Peyer's patch (tissue), 4 donors: Measurements from ENCODE around the gene TNRC6B. TPM values are rescaled to one million over a fixed set of nuclear protein-coding genes. Genes with fewer than 3 reads are reported as not detected.

Experiments
- DNase-seq, 3 donors: peaks; one replicate each; pipeline ENCODE4 v3.0.0-alpha.2; 2017 to 2019
- H3K27ac ChIP-seq, 4 donors: fragments of 200-600 bp; sonication (generic); one replicate each; pipeline ENCODE4 v1.5.1; 2016 to 2019
- H3K27me3 ChIP-seq, 2 donors: fragments of 200-600 bp; sonication (generic); one replicate each; pipeline ENCODE4 v1.5.1; 2019
- H3K36me3 ChIP-seq, 3 donors: fragments of 200-600 bp; sonication (generic); one replicate each; pipeline ENCODE4 v1.5.1; 2016 to 2019
- H3K4me1 ChIP-seq, 4 donors: fragments of 200-600 bp; sonication (generic); one replicate each; pipeline ENCODE4 v1.5.1; 2016 to 2019
- H3K4me3 ChIP-seq, 4 donors: fragments of 200-600 bp; sonication (generic); 1 replicate in 3 of 4; 2 replicates in 1 of 4; pipeline ENCODE4 v1.5.1; 2016 to 2019; ENCODE audit warnings: mild to moderate bottlenecking in 1 of 4
- H3K9me3 ChIP-seq, 4 donors: fragments of 200-600 bp; sonication (generic); one replicate each; pipeline ENCODE4 v1.5.1; 2016 to 2019; ENCODE audit warnings: mild to moderate bottlenecking in 1 of 4
- POLR2A ChIP-seq, 2 donors: fragments of 450-650 bp; IDR thresholded peaks; one replicate each; pipeline ENCODE4 v1.5.1; 2017; ENCODE audit warnings: antibody characterized with exemption in 2 of 2, mild to moderate bottlenecking in 2 of 2, moderate library complexity in 2 of 2
- total RNA-seq, 4 donors: library from RNA; depleted of rRNA; stranded (reverse); fragments of >200 nt; gene quantifications; one replicate each; pipeline ENCODE4 v1.1.0, GENCODE V29; 2016
- TF ChIP-seq, protein P1 (sequence below), 6 experiments: fragments of 450-650 bp in 4 of 6; fragments of 200-600 bp in 2 of 6; sonication (generic) in 1 of 6; IDR thresholded peaks; one replicate each; pipeline ENCODE4 v1.5.1; 2017 to 2019; ENCODE audit warnings: antibody characterized with exemption in 6 of 6, mild to moderate bottlenecking in 3 of 6, moderate library complexity in 1 of 6

TNRC6B gene
- total RNA-seq, 4 donors from 2014 or later = 43.6 to 169 (median 54.0) TPM

DNA sequence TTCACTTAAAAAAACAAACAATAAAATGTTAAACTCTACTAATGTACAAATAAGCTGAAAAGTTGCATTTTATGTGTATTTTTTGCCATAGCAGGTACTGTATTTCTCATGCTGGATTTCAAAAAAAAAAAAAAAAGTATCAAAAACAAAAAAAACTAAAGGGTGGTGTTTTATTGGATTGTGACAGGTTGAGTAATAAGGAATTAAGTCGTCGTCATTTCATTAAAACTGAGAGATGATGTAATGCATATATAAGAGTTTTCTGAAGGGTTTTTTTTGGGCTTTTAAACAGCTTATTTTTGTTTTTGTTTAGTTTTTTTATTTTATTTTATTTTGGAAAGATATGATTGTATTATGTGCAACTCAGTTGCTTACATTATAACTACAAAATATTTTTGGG lies 157.6 kb downstream of the TNRC6B start:
- DNase-seq = no peak
- Histone ChIP-seq H3K27me3 (no peaks in the 10 kb centered on the region), H3K4me1 (peaks cover 0 to 8% (median 4%) of the 10 kb centered on the region in 4 donors), H3K27ac (no peak overlapping the region), H3K36me3 (no peaks in the 10 kb centered on the region), H3K9me3 (no peaks in the 10 kb centered on the region), H3K4me3 (no peak overlapping the region)
- no peak for TF ChIP-seq POLR2A (IDR thresholded peaks at IDR 0.05)
- TF ChIP-seq, protein P1, sequence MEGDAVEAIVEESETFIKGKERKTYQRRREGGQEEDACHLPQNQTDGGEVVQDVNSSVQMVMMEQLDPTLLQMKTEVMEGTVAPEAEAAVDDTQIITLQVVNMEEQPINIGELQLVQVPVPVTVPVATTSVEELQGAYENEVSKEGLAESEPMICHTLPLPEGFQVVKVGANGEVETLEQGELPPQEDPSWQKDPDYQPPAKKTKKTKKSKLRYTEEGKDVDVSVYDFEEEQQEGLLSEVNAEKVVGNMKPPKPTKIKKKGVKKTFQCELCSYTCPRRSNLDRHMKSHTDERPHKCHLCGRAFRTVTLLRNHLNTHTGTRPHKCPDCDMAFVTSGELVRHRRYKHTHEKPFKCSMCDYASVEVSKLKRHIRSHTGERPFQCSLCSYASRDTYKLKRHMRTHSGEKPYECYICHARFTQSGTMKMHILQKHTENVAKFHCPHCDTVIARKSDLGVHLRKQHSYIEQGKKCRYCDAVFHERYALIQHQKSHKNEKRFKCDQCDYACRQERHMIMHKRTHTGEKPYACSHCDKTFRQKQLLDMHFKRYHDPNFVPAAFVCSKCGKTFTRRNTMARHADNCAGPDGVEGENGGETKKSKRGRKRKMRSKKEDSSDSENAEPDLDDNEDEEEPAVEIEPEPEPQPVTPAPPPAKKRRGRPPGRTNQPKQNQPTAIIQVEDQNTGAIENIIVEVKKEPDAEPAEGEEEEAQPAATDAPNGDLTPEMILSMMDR (IDR thresholded peaks at IDR 0.05) = no peak

DNA sequence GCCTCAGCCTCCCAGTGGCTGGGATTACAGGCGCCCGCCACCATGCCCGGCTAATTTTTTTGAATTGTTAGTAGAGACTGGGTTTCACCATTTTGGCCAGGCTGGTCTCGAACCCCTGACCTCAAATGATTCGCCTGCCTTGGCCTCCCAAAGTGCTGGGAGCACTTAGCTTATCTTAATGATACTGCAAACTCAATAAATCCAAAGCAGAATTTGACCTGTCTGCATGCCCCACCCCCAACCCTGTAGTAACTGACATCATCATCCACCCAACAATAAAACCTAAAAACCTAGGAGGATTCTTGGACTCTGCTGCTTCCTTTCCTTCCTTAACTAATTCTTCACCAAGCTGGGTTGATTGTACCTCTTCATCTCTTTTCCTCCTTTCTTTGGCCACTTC lies 162.3 kb downstream of the TNRC6B start:
- Histone ChIP-seq H3K27me3 (no peaks in the 10 kb centered on the region), H3K27ac (no peak overlapping the region), H3K4me3 (no peak overlapping the region), H3K4me1 (peaks cover 0 to 7% (median 3%) of the 10 kb centered on the region in 4 donors), H3K36me3 (no peaks in the 10 kb centered on the region), H3K9me3 (no peaks in the 10 kb centered on the region)
- DNase-seq = peak in 1 of 3 donors; percentile 48
- TF ChIP-seq, protein P1 (IDR thresholded peaks at IDR 0.05) = no peak
- no peak for TF ChIP-seq POLR2A (IDR thresholded peaks at IDR 0.05)

DNA sequence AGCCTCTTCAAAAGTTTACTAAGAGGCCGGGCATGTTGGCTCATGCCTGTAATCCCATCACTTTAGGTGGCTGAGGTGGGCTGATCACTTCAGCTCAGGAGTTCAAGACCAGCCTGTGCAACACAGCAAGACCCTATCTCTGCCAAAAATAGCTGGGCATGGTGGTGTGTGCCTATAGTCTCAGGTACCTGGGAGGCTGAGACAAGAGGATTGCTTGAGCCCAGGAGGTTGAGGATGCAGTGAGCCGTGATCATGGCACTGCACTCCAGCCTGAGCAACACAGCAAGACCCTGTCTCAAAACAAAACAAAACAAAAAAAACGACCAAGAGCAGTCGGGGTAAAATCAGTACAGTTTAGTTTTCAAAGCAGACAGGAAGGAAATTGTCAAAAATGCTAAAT lies 163.9 kb downstream of the TNRC6B start:
- peak in 1 of 3 donors; percentile 37 for DNase-seq
- no peak overlapping the region for H3K4me3 ChIP-seq
- H3K36me3 ChIP-seq = no peaks in the 10 kb centered on the region
- H3K27ac ChIP-seq = no peak overlapping the region
- peaks cover 0 to 7% (median 0%) of the 10 kb centered on the region in 4 donors for H3K4me1 ChIP-seq
- no peaks in the 10 kb centered on the region for H3K9me3 ChIP-seq
- H3K27me3 ChIP-seq = no peaks in the 10 kb centered on the region
- no peak for TF ChIP-seq POLR2A (IDR thresholded peaks at IDR 0.05)
- TF ChIP-seq, protein P1 (IDR thresholded peaks at IDR 0.05) = no peak

DNA sequence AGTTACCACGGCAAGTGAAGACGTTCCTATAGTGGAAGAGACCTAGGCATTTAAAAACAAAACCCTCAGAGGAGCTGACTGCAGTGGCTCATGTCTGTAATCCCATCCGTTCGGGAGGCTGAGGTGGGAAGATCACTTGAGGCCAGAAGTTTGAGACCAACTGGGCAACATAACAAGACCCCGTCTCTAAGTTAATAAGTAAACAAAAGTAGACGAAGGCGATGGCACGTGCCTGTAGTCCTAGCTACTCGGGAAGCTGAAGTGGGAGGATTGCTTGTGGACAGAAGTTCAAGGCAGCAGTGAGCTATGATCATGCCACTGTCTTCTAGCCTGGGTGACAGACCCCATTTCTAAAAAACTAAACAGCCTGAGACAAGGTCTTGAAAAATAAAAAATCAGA lies 164.8 kb downstream of the TNRC6B start:
- Histone ChIP-seq H3K4me1 (peaks cover 0 to 13% (median 5%) of the 10 kb centered on the region in 4 donors), H3K36me3 (no peaks in the 10 kb centered on the region), H3K27me3 (no peaks in the 10 kb centered on the region), H3K27ac (no peak overlapping the region), H3K9me3 (no peaks in the 10 kb centered on the region), H3K4me3 (no peak overlapping the region)
- DNase-seq = peak in 1 of 3 donors; percentile 28
- TF ChIP-seq, protein P1 (IDR thresholded peaks at IDR 0.05) = no peak
- TF ChIP-seq POLR2A (IDR thresholded peaks at IDR 0.05) = no peak

DNA sequence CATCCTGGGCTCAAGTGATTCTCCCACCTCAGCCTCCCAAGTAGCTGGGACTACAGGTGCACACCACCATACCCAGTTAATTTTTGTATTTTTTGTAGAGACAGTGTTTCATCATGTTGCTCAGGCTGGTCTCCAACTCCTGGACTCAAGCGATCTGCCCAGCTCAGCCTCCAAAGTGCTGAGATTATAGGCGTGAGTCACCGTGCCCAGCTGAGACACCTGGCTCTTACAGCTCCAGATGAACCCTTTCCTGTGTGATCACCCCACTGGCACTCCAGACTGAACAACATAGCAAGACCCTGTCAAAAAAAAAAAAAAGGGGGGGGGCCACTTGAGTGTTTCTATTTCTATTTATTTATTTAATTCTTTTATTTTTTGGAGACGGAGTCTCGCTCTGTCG lies 167.5 kb downstream of the TNRC6B start:
- TF ChIP-seq, protein P1 (IDR thresholded peaks at IDR 0.05) = no peak
- TF ChIP-seq POLR2A (IDR thresholded peaks at IDR 0.05) = no peak
- Histone ChIP-seq H3K27me3 (no peaks in the 10 kb centered on the region), H3K9me3 (no peaks in the 10 kb centered on the region), H3K36me3 (peaks cover 0 to 12% (median 0%) of the 10 kb centered on the region in 3 donors), H3K4me1 (peaks cover 0 to 20% (median 13%) of the 10 kb centered on the region in 4 donors), H3K27ac (peak overlapping the region; percentile 10 to 94 (median 88)), H3K4me3 (peak overlapping the region; percentile 61 to 87 (median 76))
- peak in 1 of 3 donors; percentile 73 for DNase-seq

DNA sequence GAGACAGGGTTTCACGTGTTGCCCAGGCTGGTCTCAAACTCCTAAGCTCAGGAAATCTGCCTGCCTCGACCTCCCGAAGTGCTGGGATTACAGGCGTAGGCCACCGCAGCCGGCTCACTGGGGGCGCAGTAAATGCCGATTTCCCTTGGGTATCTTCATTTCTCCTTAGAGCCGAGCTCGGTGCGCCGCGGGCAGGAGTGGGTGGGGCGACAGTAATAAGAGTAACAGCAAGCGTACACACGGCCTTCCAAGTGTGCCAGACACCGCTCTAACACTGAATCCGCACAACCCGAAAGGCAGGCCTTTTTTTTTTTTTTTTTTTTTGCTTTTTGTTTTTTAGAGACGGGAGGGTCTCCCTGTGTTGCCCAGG lies 168.1 kb downstream of the TNRC6B start:
- TF ChIP-seq, protein P1 (IDR thresholded peaks at IDR 0.05) = no peak
- no peak for TF ChIP-seq POLR2A (IDR thresholded peaks at IDR 0.05)
- no peaks in the 10 kb centered on the region for H3K9me3 ChIP-seq
- no peaks in the 10 kb centered on the region for H3K27me3 ChIP-seq
- H3K36me3 ChIP-seq = peaks cover 0 to 17% (median 0%) of the 10 kb centered on the region in 3 donors
- peaks cover 0 to 20% (median 13%) of the 10 kb centered on the region in 4 donors for H3K4me1 ChIP-seq
- peak; percentile 55 to 76 (median 71) for DNase-seq
- H3K27ac ChIP-seq = peak overlapping the region; percentile 79 to 94 (median 88)
- H3K4me3 ChIP-seq = peak overlapping the region; percentile 61 to 87 (median 76)
